Astrocyte (in vitro differentiated cells and primary cell): ENCODE results near the gene SAE1. TPM values are rescaled to one million over a fixed set of nuclear protein-coding genes. Genes with fewer than 3 reads are reported as not detected.

Source experiments
- DNase-seq: peaks from one replicate; pipeline ENCODE4 v3.0.0-alpha.2; 2010; ENCODE audit warnings: low read depth
- FAIRE-seq: peaks from 2 replicates; lab custom pipeline; 2011; peaks lifted over from hg19 to GRCh38; lab: Jason Lieb, UNC
- H2AFZ ChIP-seq: 2 replicates; pipeline ENCODE4 v1.6.0; 2012; ENCODE audit warnings: low read depth, low read length, inconsistent platforms
- H3K27ac ChIP-seq: 2 replicates; pipeline ENCODE4 v1.5.1; 2011; ENCODE audit warnings: low read depth, low read length, inconsistent platforms
- H3K27me3 ChIP-seq: 2 replicates; pipeline ENCODE4 v1.6.0; 2011; ENCODE audit warnings: low read length, inconsistent platforms; ENCODE audit not compliant: insufficient read depth
- H3K36me3 ChIP-seq: 2 replicates; pipeline ENCODE4 v1.5.1; 2011; ENCODE audit warnings: low read length, inconsistent platforms; ENCODE audit not compliant: insufficient read depth
- H3K4me1 ChIP-seq: 2 replicates; pipeline ENCODE4 v1.5.1; 2011; ENCODE audit warnings: low read length, inconsistent platforms; ENCODE audit not compliant: insufficient read depth
- H3K4me2 ChIP-seq: 2 replicates; pipeline ENCODE4 v1.6.0; 2012; ENCODE audit warnings: low read length, inconsistent platforms
- H3K4me3 ChIP-seq: 2 replicates; pipeline ENCODE4 v1.5.1; 2011; ENCODE audit warnings: low read depth, mild to moderate bottlenecking, low read length, inconsistent platforms; ENCODE audit not compliant: insufficient read depth
- H3K79me2 ChIP-seq: 2 replicates; pipeline ENCODE4 v1.6.0; 2012; ENCODE audit warnings: mild to moderate bottlenecking, low read length, inconsistent platforms; ENCODE audit not compliant: insufficient read depth
- H3K9ac ChIP-seq: 2 replicates; pipeline ENCODE4 v1.6.0; 2012; ENCODE audit warnings: mild to moderate bottlenecking, low read length, inconsistent platforms
- H3K9me3 ChIP-seq: 2 replicates; pipeline ENCODE4 v1.5.1; 2012; ENCODE audit warnings: low read depth, mild to moderate bottlenecking, low read length, inconsistent platforms; ENCODE audit not compliant: insufficient read depth
- H4K20me1 ChIP-seq: 2 replicates; pipeline ENCODE4 v1.6.0; 2012; ENCODE audit warnings: low read length, inconsistent platforms; ENCODE audit not compliant: insufficient read depth
- H3K27ac Mint-ChIP-seq: one replicate; pipeline ENCODE4 v1.8.0; 2021; ENCODE audit warnings: mild to moderate bottlenecking, mixed read lengths; ENCODE audit not compliant: unreplicated experiment
- H3K27me3 Mint-ChIP-seq: one replicate; pipeline ENCODE4 v1.8.0; 2021; ENCODE audit warnings: low read depth, mixed read lengths; ENCODE audit not compliant: unreplicated experiment
- H3K36me3 Mint-ChIP-seq: one replicate; pipeline ENCODE4 v1.8.0; 2021; ENCODE audit warnings: low read depth, mixed read lengths; ENCODE audit not compliant: unreplicated experiment
- H3K4me1 Mint-ChIP-seq: one replicate; pipeline ENCODE4 v1.8.0; 2021; ENCODE audit warnings: low read depth, mixed read lengths; ENCODE audit not compliant: unreplicated experiment
- H3K4me3 Mint-ChIP-seq: one replicate; pipeline ENCODE4 v1.8.0; 2021; ENCODE audit warnings: mild to moderate bottlenecking, moderate library complexity, mixed read lengths; ENCODE audit not compliant: unreplicated experiment
- H3K9me3 Mint-ChIP-seq: one replicate; pipeline ENCODE4 v1.8.0; 2021; ENCODE audit warnings: mild to moderate bottlenecking, mixed read lengths; ENCODE audit not compliant: unreplicated experiment
- CTCF ChIP-seq: IDR thresholded peaks from 2 replicates; pipeline ENCODE4 v1.5.1; 2011; ENCODE audit warnings: low read depth, mild to moderate bottlenecking, inconsistent platforms, low read length, moderate library complexity; ENCODE audit not compliant: insufficient read depth
- EZH2 ChIP-seq: IDR thresholded peaks from 2 replicates; pipeline ENCODE4 v1.6.1; 2012; ENCODE audit warnings: mild to moderate bottlenecking, low read length, inconsistent platforms; ENCODE audit not compliant: insufficient read depth
- total RNA-seq: library from RNA; stranded (reverse); gene quantifications from 2 replicates; pipeline ENCODE4 v1.2.1, GENCODE V29; 2021

The SAE1 gene
- total RNA-seq, 1 donor from 2014 or later, result 133 TPM

DNA sequence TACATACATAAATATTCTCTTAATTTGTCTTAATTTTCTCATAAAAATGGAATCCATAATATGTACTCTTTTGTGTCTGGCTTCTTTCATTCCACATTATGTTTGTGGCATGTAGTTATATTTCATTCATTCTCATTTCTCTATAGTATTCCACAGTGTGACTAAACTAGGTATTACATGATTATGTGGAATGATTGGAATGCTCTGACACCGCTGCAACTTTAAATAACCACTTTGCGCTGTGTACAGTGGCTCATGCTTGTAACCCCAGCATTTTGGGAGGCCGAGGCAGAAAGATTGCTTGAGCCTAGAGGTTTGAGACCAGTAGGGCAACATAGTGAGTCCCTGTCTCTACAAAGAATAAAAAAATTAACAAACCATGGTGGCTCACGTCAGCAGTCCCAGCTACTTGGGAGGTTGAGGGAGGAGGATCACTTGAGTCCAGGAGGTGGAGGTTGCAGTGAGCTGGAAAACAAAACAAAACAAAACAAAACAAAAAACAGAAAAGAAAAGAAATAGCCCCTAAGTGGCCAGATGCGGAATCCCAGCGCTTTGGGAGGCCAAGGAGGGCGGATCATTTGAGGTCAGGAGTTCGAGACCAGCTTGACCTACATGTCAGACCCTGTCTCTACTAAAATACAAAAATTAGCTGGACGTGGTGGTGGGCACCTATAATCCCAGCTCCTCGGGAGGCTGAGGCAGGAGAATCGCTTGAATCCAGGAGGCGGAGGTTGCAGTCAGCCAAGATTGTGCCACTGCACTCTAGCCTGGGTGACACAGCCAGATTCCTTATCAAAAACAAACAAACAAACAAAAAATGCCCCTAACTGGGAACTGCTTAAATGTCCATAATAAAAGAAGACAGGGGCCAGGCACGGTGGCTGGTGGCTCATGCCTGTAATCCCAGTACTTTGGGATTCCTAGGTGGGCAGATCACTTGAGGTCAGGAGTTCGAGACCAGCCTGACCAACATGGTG is 8.0 kb upstream of the SAE1 start:
- Histone ChIP-seq H3K27ac (peak overlapping the region; percentile 54), H2AFZ (peak overlapping the region; percentile 37), H3K4me1 (peaks cover 11% of the 10 kb centered on the region), H3K9ac (peak overlapping the region; percentile 46), H3K79me2 (no peaks in the 10 kb centered on the region), H3K9me3 (no peaks in the 10 kb centered on the region), H3K27me3 (no peaks in the 10 kb centered on the region), H3K4me3 (no peak overlapping the region), H3K36me3 (no peaks in the 10 kb centered on the region), H4K20me1 (no peaks in the 10 kb centered on the region), H3K4me2 (peak overlapping the region; percentile 67)
- H3K9me3 Mint-ChIP-seq, result no peaks in the 10 kb centered on the region
- peak overlapping the region; percentile 90 for H3K27ac Mint-ChIP-seq
- no peaks in the 10 kb centered on the region for H3K36me3 Mint-ChIP-seq
- TF ChIP-seq EZH2 (no peak), CTCF (no peak)
- peaks cover 8% of the 10 kb centered on the region for H3K4me1 Mint-ChIP-seq
- DNase-seq (peak; percentile 83), FAIRE-seq (peak; percentile 77)
- peak overlapping the region; percentile 54 for H3K4me3 Mint-ChIP-seq
- no peaks in the 10 kb centered on the region for H3K27me3 Mint-ChIP-seq

GRCh38 chr19:47123406-47123805 is 7.2 kb upstream of the SAE1 start:
- no peaks in the 10 kb centered on the region for H4K20me1 ChIP-seq
- no peaks in the 10 kb centered on the region for H3K27me3 Mint-ChIP-seq
- H3K4me2 ChIP-seq, result no peak overlapping the region
- no peak overlapping the region for H3K27ac ChIP-seq
- no peak overlapping the region for H3K27ac Mint-ChIP-seq
- H3K9ac ChIP-seq, result no peak overlapping the region
- H3K79me2 ChIP-seq, result no peaks in the 10 kb centered on the region
- H3K36me3 ChIP-seq, result no peaks in the 10 kb centered on the region
- no peak overlapping the region for H3K4me3 ChIP-seq
- H3K27me3 ChIP-seq, result no peaks in the 10 kb centered on the region
- no peaks in the 10 kb centered on the region for H3K9me3 ChIP-seq
- no peak overlapping the region for H3K4me3 Mint-ChIP-seq
- H3K4me1 ChIP-seq, result peaks cover 11% of the 10 kb centered on the region
- TF ChIP-seq EZH2 (no peak), CTCF (no peak)
- DNase-seq (no peak), FAIRE-seq (no peak)
- H3K9me3 Mint-ChIP-seq, result no peaks in the 10 kb centered on the region
- peaks cover 8% of the 10 kb centered on the region for H3K4me1 Mint-ChIP-seq
- H2AFZ ChIP-seq, result no peak overlapping the region
- no peaks in the 10 kb centered on the region for H3K36me3 Mint-ChIP-seq
